ENCODE data around the gene FGF16. TPM values are rescaled to one million over a fixed set of nuclear protein-coding genes. Genes with fewer than 3 reads are reported as not detected.

Gene FGF16
- total RNA-seq: not detected

DNA sequence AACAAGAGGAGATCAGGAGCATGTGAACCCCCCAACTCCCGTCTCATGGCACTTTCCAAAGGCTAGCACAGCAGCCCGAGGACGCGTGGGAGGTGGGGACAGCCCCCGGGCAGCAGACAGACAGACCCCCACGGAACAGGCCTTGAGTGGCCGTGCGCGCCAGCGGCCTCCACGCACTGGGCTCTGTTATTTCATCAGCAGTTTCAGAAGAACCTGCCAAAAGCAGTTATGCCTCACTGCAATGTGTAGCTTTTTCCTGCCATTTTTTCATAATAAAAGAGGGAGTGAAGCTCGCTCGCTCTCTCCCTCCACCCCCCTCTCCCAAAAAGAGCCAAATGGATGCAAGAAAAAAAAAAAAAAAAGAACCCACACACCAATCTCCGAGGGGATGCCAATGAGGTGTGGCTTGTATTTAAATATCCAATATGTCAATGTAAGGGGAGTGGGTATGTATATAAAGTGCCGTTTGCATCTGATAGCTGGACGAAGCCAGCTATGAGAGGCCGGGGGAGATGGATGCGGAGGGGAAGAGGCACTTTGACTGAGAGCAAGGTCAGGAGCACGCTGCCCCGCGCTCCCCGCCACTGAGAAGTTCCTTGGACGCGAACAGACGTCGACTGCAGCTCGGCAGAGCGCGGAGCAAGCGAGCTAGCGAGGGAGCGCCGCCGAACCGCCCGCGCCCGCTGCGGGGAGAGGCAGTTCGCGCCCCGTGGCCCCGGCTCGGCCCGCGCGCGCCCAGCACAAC lies at the start of gene FGF16:
Gene FGF16 (plus strand): TSS at position 482 of the 745 bp plus-strand sequence. CDS start 286 bp downstream, outside the sequence.

Data from parietal lobe (tissue), 1 donor.